HG03442 (cell line): ENCODE data around the gene DAB2.
"Not testable (repeated sequence)": the region's sequence is repeated elsewhere in the genome, so short reads cannot be mapped to it uniquely, and the experiment has no call there.

Experiments used
- ATAC-seq: cut with Tn5 transposase; IDR thresholded peaks from one replicate; pipeline ENCODE4 v1.9.1; 2021; ENCODE audit warnings: mild to moderate bottlenecking, moderate library complexity; ENCODE audit not compliant: unreplicated experiment

The DAB2 gene

DNA sequence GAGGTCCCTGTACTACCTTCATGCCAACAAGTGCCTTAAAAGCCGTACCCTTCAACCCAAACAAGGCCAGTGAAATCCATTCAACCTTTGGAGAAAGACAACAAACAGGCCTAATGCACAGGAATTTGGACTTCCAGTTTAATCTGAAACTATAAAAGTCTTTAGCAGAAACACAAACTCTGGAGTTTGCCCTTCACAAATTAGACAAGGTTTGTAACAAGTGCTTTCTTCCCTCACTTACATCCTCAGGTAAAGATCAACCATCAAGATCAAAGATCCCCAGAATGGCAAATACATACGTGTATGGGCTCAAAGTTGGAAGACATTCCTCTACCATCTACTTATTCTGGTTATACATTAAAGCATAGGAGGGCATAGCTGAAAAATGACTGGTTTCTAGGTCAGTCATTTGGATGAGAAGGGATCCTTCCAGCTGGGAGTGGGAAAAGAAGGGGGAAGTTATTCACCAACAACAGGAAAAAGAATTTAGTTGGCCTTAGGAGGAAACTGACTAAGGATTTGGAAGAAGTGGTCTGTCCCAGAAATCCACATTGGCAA lies 2.0 kb downstream of the DAB2 start:
- no peak for ATAC-seq

- ATAC-seq, result no peak
These were observed 2.7 kb downstream of the DAB2 start for GRCh38 chr5:39422036-39422606.

GRCh38 chr5:39420482-39421145 lies 4.2 kb downstream of the DAB2 start:
- ATAC-seq, result no peak

- no peak for ATAC-seq
These were observed 5.0 kb downstream of the DAB2 start for GRCh38 chr5:39419796-39420195.

DNA sequence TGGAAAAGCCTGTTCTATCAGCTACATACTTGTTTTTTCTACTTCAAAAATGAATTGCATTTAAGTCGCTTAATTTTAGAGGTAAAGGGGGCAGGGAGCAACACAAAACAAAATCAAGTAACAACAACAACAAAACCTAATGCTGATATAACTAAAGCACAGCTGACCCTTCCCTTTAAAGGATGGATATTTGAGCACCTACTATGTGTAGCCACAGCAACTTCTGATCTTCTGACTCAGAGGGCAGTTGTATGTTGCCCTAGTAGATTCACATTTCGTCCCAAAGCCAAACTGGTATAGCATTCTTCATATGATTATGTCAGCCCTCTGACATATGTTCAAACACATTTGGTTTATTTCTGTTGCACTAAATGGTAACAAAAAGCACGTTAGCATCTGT lies 6.8 kb downstream of the DAB2 start:
- no peak for ATAC-seq

DNA sequence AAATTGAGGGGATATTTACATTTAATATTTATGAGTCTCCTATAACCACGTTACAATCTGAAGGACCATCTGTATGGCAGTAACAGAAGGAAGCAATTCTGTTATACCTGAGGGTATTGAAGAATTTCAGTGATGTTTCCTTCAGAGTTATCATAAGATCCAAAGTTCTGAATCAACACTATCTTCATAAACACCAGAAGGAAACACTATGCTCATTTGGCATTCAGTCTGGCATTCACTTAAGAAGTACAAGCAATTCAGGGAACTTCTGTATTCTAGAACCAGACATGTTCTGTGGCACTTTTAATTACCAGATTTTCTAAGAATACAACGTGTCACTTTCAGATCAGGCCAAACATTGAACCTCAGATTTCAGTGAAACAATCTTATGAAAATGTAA lies 9.6 kb downstream of the DAB2 start:
- ATAC-seq, result no peak

DNA sequence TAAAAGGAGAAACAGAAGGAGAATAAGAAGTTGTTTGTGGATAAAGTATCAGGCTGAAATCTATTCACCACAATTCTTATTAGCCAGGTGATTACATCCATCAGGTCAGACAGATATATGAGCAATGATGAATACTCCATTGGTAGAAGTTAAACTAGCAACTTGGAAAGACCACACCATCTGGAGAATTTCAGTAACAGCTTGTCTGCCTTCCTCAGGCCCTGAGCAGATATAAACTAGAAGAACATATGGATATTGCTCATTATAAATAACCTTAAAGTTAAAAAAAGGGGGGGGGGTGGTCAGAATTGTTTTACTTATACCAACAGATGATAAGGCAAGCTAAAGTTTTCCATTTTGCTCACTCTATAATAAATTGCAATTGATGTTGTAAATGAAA lies 10.4 kb downstream of the DAB2 start:
- no peak for ATAC-seq

- no peak for ATAC-seq
These were observed 11.0 kb downstream of the DAB2 start for GRCh38 chr5:39413771-39414170.

DNA sequence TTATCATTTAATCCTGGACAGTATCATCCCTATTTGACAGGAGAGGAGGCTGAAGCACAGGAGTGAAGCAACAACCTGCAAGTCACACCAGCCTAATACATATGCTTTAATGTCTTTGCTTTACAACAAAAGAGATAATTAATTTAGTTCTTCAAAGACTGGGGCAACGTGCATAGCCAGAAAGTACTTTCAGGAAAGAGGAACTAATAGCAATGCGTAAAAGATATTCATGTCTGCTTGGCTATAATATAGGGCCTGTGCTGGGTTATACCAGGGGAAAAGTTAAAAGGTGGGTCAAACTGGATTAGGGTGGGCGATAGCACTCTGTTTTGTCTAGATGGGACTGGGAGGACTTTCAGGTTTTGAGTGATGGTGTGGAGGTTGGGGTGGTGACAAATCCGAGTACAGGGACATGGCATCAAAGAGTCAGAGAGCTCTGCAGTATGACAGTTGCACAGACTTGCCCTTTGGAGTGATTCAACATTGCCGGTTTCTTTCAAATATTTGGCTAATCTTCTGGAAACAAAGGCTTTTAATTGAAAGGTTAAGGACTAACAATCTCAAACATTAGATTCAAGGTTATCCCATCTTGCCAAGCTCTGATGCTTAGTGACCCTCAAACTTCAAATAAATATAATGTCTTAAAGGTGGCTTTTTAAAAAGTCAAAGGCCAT lies 11.9 kb downstream of the DAB2 start:
- no peak for ATAC-seq

DNA sequence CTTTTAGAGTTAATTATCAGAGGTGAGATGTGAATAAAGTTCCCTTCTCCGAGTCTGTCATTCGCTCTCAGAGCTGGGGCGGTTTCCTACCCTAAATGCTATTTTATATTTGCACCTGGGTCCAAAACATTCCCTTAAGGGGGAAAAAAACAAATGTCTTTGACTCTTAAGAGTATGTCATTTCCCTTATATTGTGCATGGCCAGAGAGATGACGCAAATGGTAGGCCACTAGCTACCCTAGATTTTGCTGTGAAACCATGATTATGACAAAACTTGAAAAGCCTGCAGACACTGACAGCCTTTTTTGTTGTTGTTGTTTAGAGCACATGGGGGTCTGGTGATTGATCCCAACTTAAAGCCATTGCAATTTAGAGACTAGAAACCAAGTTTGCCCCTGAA lies 12.8 kb downstream of the DAB2 start:
- ATAC-seq, result no peak

DNA sequence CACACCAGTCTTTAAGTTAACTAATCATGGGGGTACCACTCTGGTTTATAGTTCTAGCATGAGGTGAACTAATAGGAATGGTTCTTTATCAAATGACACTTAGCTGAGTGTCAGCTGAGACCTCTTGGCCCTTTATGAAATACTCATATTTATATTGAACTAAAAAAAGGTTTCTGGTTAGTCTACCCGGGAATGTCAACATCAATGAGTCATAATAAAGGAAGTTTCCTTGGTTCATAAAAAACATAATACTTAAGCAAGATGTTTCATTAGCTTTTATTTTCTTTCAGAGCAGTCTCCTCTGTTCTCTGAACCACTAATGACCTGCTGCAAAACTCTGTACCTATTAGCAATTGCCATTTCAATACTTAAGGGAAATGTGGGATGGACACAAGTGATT lies 13.7 kb downstream of the DAB2 start:
- no peak for ATAC-seq

DNA sequence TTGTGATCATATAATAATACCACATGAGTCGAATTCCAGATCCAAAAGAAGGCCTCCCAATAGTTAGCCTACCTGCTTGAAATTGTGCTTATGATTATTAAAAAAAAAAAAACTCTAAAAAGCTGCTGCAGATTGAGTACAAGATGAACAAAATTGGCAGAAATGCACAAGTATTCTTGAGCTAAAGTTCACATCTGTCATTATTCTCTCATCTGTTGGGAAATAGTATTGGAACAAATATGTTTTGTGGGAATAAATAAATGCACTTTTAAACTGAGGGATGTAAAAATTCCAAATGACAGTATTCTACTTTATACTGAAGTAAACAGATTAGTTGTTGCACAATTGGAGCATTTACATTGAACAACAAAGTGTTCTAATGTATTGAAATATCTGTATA lies 15.7 kb downstream of the DAB2 start:
- ATAC-seq, result no peak

DNA sequence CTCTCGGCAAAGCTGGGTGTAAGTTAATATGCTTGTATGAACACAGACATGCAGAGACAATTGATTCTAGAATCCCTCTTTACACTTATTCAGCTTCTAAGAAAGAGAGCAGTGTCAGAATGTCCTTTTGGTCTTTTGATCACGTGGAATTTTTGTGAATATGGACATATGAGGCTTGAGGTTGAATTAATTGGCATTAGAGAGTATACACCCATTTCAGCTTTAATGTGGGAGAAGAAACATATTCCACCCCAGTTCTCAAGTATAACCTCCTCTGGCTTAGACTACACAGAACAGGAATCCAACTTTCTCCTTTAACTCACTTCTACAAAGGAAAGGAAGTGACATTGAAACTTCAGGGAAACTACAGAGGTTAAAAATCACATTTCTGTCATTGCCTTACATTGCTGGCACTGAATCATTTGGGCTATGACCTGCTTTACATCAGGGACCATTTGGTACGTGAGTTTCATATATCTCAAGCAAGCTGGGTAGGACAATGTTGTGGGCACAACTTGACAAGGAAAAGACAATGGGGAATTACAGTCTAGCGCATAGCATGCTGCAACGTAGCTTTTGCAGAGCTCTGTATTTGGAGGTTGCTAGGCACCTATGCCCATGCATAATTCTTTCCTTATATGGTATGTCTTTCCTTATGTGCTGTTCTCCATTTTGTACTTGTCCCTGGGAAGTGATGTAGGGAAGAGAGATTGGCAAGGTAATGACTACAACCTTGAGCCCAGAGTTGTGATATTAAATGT lies 19.5 kb downstream of the DAB2 start:
- ATAC-seq, result no peak

DNA sequence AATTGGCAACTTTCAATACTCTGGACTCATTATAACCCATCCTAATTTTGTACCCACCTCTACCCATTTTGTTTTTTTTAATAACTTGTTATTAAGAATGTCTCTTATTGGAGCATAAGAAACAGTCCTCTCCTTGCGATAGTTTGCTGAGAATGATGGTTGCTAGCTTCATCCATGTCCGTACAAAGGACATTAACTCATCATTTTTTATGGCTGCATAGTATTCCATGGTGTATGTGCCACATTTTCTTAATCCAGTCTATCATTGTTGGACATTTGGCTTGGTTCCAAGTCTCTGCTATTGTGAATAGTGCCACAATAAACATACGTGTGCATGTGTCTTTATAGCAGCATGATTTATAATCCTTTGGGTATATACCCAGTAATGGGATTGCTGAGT lies 21.0 kb downstream of the DAB2 start:
- not testable (repeated sequence) for ATAC-seq

DNA sequence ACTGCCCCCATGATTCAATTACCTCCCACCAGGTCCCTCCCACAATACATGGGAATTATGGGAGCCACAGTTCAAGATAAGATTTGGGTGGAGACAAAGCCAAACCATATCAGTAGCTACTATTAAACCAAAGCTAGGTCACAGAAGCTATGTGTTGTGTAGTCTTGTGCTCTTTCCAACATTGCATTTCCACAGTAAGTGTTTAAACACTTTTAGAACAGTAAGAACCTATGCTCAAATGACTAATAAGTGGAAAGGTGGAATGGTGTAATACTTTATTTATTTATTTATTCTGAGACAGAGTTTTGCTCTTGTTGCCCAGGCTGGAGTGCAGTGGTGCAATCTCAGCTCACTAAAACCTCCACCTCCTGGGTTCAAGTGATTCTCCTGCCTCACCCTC lies 22.6 kb downstream of the DAB2 start:
- not testable (repeated sequence) for ATAC-seq

- ATAC-seq, result no peak
These were observed 23.8 kb downstream of the DAB2 start for GRCh38 chr5:39400713-39401578.

GRCh38 chr5:39399135-39400036 lies 25.4 kb downstream of the DAB2 start:
- no peak for ATAC-seq

DNA sequence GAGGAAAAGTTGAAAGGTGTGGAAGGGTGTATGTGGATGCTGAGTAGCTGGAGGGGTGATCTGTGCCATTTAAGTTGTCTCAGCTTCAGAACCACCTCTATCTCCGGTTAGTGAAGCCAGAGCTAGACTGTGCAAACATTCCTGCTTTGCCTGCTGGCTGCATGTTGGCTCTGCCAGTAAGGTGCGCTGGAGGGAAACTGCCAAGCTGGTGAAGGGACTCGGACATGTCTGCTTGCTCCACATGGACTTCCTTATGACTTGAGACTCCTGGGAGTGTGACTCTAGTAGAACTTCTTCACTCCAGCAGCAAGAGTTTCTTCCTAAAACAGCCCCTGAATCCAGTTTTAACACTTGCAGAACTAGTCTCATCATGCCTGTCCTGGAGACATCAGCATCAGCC lies 27.9 kb downstream of the DAB2 start:
- no peak for ATAC-seq

GRCh38 chr5:39395521-39395920 lies 29.3 kb downstream of the DAB2 start:
- ATAC-seq, result no peak

DNA sequence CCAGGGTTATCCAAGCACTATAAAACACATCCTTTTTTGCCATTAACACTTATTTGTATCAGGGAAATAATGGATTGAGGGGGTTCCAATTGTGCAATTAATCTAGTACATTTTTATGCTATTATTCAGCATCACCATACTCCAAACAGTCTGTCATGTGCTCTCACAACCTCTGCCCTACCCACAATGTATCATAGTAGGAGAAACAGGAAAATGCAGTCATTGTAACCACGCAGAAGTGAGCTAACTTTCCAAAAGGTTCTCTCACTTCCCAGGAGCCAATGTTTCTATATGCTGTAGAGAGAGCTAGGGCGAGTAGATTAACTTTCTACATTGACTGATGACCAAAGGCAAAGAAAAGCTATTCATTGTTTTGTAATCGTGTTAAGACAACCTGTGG lies 29.8 kb downstream of the DAB2 start:
- ATAC-seq, result no peak
